Measurements from ENCODE around the gene SYN1.

The SYN1 gene

DNA sequence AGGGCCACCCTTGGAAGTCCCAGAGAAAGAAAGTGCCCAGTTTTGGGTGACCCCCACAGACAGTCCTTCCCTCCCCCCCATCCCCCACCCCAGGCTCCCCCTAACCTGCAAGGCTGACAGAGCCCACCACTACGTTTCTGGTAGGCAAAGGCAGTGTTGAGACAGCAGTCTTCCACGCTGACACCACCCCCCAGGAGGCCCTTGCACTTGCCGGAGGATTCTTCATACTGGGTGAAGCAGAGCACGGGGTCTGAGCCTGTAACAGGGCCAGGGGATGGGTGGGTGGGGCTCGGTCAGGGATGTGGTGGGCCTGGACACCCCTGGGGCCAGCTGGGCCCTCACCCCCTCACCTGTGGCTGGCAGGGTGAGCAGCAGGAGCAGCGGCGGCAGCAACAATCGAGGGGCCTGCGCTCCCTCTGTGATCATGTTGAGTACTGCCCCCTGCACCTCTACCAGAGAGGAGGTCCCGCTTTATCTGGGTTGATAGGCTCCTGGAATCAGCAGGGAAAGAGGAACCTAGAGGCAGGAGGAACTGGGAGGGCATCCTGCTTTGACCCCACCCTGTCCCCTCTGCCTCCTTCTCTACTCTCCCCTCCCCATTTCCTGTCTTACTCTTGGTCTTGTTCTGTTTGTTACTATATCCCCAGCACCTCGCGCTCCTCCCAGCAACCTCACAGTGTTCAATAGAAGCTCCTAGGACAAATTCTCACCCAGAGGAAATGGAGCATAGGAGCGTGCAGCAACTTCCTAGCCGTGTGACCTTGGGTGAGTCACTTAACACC is 10.0 kb upstream of the SYN1 start, which contains the start of gene CFP:
TSS of gene CFP (minus strand) at position 512 of the 782 bp plus-strand sequence. CDS start at position 426, 86 bp downstream.
- TF ChIP-seq MYC (IDR thresholded peaks at IDR 0.05; ENCODE audit: low read depth, low read length): no peak
- TF ChIP-seq MAX (IDR thresholded peaks at IDR 0.05; ENCODE audit: low read depth, low read length): no peak
- TF ChIP-seq, protein P1, sequence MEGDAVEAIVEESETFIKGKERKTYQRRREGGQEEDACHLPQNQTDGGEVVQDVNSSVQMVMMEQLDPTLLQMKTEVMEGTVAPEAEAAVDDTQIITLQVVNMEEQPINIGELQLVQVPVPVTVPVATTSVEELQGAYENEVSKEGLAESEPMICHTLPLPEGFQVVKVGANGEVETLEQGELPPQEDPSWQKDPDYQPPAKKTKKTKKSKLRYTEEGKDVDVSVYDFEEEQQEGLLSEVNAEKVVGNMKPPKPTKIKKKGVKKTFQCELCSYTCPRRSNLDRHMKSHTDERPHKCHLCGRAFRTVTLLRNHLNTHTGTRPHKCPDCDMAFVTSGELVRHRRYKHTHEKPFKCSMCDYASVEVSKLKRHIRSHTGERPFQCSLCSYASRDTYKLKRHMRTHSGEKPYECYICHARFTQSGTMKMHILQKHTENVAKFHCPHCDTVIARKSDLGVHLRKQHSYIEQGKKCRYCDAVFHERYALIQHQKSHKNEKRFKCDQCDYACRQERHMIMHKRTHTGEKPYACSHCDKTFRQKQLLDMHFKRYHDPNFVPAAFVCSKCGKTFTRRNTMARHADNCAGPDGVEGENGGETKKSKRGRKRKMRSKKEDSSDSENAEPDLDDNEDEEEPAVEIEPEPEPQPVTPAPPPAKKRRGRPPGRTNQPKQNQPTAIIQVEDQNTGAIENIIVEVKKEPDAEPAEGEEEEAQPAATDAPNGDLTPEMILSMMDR (IDR thresholded peaks at IDR 0.05; ENCODE audit: low read depth, low read length): no peak
- TF ChIP-seq POLR2A (IDR thresholded peaks at IDR 0.05; ENCODE audit: extremely low read depth, insufficient read length): no peak
- peak; percentile 89 for DNase-seq (ENCODE audit: low read depth)
- peak within 1 kb of the TSS; percentile 46 for H3K4me3 ChIP-seq (ENCODE audit: low read depth, low read length)

- peak overlapping the region; percentile 46 for H3K4me3 ChIP-seq (ENCODE audit: low read depth, low read length)
- peak; percentile 84 for DNase-seq (ENCODE audit: low read depth)
- no peak for TF ChIP-seq POLR2A (IDR thresholded peaks at IDR 0.05; ENCODE audit: extremely low read depth, insufficient read length)
- TF ChIP-seq, protein P1 (IDR thresholded peaks at IDR 0.05; ENCODE audit: low read depth, low read length): peak; percentile 40
These were observed 9.3 kb upstream of the SYN1 start for GRCh38 chrX:47628982-47629381.

DNA sequence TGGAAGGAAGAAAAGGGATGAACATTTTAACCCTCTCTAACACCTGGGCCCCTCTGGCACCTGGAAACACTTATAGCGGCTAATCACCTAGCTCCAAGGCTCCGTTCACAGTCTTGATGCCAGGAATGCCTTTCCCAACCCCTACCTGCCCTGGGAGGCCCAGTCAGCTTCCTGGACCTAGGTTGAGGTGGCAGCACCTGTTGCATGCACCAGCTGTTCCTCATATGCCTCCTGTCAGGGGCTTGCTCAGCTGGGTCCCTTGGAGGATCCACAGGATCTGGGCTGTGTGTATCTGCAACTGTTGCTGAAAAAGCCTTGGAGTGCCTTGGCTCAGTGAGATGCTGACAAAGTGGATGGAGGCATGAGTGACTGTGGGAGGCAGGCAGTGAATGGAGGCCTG is 5.7 kb upstream of the SYN1 start:
- no peak overlapping the region for H3K4me3 ChIP-seq (ENCODE audit: low read depth, low read length)
- TF ChIP-seq MYC (IDR thresholded peaks at IDR 0.05; ENCODE audit: low read depth, low read length) (no peak), MAX (IDR thresholded peaks at IDR 0.05; ENCODE audit: low read depth, low read length) (no peak), POLR2A (IDR thresholded peaks at IDR 0.05; ENCODE audit: extremely low read depth, insufficient read length) (no peak)
- TF ChIP-seq, protein P1 (IDR thresholded peaks at IDR 0.05; ENCODE audit: low read depth, low read length): no peak
- no peak for DNase-seq (ENCODE audit: low read depth)

DNA sequence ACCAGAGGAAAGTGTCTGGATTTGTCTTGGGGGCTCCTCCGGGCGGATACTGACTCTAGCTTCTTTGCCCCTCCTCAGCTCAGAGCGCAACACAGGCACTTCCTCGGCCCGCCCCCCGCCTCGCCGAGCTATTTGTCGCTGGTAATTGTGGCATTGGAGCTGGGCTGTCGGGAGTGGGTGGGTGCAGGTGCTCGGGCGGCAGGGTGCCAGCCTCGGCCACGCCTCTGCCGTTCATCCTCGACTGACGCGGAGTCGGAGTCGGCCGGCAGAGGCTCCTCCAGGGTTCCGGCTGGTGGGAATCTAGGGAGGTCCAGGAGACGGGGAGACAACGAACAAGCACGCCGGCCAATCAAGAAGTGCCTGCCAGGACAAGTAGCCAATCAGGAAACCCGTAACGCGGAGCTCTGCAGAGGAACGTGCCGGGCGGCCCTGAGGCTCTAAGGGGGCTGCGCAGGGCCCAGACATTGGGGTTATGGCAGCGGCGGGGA is 3.9 kb upstream of the SYN1 start:
- H3K4me3 ChIP-seq (ENCODE audit: low read depth, low read length): no peak overlapping the region
- TF ChIP-seq POLR2A (IDR thresholded peaks at IDR 0.05; ENCODE audit: extremely low read depth, insufficient read length): no peak
- peak; percentile 63 for DNase-seq (ENCODE audit: low read depth)

GRCh38 chrX:47621851-47622250 is 2.2 kb upstream of the SYN1 start:
- no peak for DNase-seq (ENCODE audit: low read depth)
- H3K4me3 ChIP-seq (ENCODE audit: low read depth, low read length): no peak overlapping the region
- TF ChIP-seq MAX (IDR thresholded peaks at IDR 0.05; ENCODE audit: low read depth, low read length) (no peak), POLR2A (IDR thresholded peaks at IDR 0.05; ENCODE audit: extremely low read depth, insufficient read length) (no peak), MYC (IDR thresholded peaks at IDR 0.05; ENCODE audit: low read depth, low read length) (no peak)
- TF ChIP-seq, protein P1 (IDR thresholded peaks at IDR 0.05; ENCODE audit: low read depth, low read length): no peak

DNA sequence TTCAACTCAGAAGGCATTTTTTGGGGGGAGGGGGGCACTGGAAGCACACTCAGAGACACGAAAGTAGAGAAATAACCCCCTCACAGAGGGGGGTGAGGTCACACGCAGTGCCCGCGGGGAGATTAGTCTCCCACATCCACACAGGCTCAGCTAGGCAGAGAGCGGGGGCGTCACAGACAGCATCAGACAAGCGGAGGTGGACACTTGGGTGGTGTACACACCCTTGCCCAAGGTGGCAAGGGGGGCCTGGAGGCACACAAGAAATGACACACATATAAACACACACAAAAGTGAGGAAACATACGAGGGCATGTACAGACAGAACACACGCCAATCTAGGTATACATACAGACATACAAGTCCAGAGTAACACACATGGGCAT is 637 bp upstream of the SYN1 start:
- H3K4me3 ChIP-seq (ENCODE audit: low read depth, low read length): no peak overlapping the region
- DNase-seq (ENCODE audit: low read depth): no peak
- TF ChIP-seq MAX (IDR thresholded peaks at IDR 0.05; ENCODE audit: low read depth, low read length) (no peak), MYC (IDR thresholded peaks at IDR 0.05; ENCODE audit: low read depth, low read length) (no peak), POLR2A (IDR thresholded peaks at IDR 0.05; ENCODE audit: extremely low read depth, insufficient read length) (no peak)
- TF ChIP-seq, protein P1 (IDR thresholded peaks at IDR 0.05; ENCODE audit: low read depth, low read length): no peak

Measured in NB4 (cell line).